HFF-Myc (cell line): ENCODE results near the gene BOD1.

Experiments
- DNase-seq: peaks from one replicate; pipeline ENCODE4 v3.0.0-alpha.2; 2011; ENCODE audit warnings: low read depth; ENCODE audit errors: extremely low read depth
- H3K4me3 ChIP-seq: replicated peaks from 2 replicates; pipeline ENCODE4 v1.5.1; 2011; ENCODE audit warnings: low read depth, mild to moderate bottlenecking, control low read depth, low read length
- CTCF ChIP-seq: IDR thresholded peaks from 2 replicates; pipeline ENCODE4 v1.5.1; 2012; ENCODE audit warnings: mild to moderate bottlenecking, low read depth, low read length, control low read depth; ENCODE audit errors: missing control alignments

Gene BOD1

GRCh38 chr5:173611706-173612105 lies 4.7 kb downstream of the BOD1 start:
- no peak for DNase-seq
- TF ChIP-seq CTCF = no peak
- no peak overlapping the region for H3K4me3 ChIP-seq

- no peak overlapping the region for H3K4me3 ChIP-seq
- DNase-seq = no peak
- TF ChIP-seq CTCF = no peak
These were observed 12.3 kb downstream of the BOD1 start for GRCh38 chr5:173604141-173604540.

GRCh38 chr5:173602423-173602822 lies 14.0 kb downstream of the BOD1 start:
- no peak overlapping the region for H3K4me3 ChIP-seq
- TF ChIP-seq CTCF = no peak
- no peak for DNase-seq

GRCh38 chr5:173598686-173599085 lies 17.8 kb downstream of the BOD1 start:
- DNase-seq = no peak
- no peak for TF ChIP-seq CTCF

GRCh38 chr5:173597304-173597703 lies 19.1 kb downstream of the BOD1 start:
- H3K4me3 ChIP-seq = no peak overlapping the region
- TF ChIP-seq CTCF = no peak

More at GRCh38 chr5:173598686-173599085, 17.8 kb downstream of the BOD1 start:
- H3K4me3 ChIP-seq = no peak overlapping the region

GRCh38 chr5:173595841-173596240 lies 20.6 kb downstream of the BOD1 start:
- DNase-seq = no peak
- no peak for TF ChIP-seq CTCF
- H3K4me3 ChIP-seq = no peak overlapping the region

More at GRCh38 chr5:173597304-173597703, 19.1 kb downstream of the BOD1 start:
- DNase-seq = no peak

GRCh38 chr5:173594061-173594460 lies 22.4 kb downstream of the BOD1 start:
- no peak for DNase-seq
- no peak overlapping the region for H3K4me3 ChIP-seq
- TF ChIP-seq CTCF = no peak
